22Rv1 (cell line): ENCODE measurements around the gene FOXO3.

Source experiments
- ZFX ChIP-seq: fragments of 450-650 bp; IDR thresholded peaks from 2 replicates; pipeline ENCODE4 v1.6.1; 2017; ENCODE audit warnings: antibody characterized with exemption, borderline replicate concordance
- TF ChIP-seq, protein P1 (sequence below): fragments of 450-650 bp; IDR thresholded peaks from 2 replicates; pipeline ENCODE4 v1.5.1; 2017; ENCODE audit warnings: mild to moderate bottlenecking

- TF ChIP-seq, protein P1, sequence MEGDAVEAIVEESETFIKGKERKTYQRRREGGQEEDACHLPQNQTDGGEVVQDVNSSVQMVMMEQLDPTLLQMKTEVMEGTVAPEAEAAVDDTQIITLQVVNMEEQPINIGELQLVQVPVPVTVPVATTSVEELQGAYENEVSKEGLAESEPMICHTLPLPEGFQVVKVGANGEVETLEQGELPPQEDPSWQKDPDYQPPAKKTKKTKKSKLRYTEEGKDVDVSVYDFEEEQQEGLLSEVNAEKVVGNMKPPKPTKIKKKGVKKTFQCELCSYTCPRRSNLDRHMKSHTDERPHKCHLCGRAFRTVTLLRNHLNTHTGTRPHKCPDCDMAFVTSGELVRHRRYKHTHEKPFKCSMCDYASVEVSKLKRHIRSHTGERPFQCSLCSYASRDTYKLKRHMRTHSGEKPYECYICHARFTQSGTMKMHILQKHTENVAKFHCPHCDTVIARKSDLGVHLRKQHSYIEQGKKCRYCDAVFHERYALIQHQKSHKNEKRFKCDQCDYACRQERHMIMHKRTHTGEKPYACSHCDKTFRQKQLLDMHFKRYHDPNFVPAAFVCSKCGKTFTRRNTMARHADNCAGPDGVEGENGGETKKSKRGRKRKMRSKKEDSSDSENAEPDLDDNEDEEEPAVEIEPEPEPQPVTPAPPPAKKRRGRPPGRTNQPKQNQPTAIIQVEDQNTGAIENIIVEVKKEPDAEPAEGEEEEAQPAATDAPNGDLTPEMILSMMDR = no peak
- no peak for TF ChIP-seq ZFX
Measured at GRCh38 chr6:108627692-108628550, 67.2 kb downstream of the FOXO3 start.
